Glomerular visceral epithelial cell (primary cell): Measurements from ENCODE around the gene NOC4L.

Experiments
- DNase-seq: peaks from one replicate; pipeline ENCODE4 v3.0.0-alpha.2; 2016; ENCODE audit errors: extremely low spot score

NOC4L gene

DNA sequence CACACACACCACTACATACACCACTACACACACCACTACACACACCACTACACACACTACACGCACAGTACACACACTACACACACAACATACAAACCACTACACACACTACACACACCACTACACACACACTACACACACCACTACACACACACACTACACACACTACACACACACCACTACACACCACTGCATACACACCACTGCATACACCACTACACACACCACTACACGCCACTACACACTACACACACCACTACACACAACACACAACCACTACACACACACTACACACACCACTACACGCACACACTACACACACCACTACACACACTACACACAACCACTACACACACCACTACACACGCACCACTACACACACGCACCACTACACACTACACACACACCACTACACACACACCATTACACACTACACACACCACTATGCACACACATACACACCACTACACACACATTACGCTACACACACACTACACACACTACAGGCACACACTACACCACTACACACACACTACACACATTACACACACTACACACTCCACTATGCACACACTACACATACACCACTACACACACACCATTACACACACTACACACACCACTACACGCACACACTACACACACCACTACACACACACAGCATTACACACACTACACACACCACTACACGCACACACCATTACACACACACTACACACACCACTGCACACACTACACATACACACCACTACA lies 12.5 kb downstream of the NOC4L start:
- DNase-seq: no peak

DNA sequence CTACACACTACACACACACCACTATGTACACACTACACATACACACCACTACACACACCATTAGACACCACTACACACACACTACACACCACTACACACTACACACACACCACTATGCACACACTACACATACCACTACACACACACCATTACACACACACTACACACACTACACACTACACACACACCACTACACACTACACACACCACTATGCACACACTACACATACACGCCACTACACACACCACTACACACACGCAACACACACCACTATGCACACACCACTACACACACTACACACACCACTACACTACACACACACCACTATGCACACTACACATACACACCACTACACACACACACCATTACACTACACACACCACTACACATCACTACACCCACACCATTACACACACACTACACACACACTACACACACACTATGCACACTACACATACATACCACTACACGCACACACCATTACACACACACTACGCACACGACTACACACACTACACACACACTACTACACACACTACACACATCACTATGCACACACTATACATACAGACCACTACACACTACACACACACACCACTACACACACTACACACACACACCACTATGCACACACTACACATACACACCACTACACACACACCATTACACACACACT lies 13.6 kb downstream of the NOC4L start:
- no peak for DNase-seq

DNA sequence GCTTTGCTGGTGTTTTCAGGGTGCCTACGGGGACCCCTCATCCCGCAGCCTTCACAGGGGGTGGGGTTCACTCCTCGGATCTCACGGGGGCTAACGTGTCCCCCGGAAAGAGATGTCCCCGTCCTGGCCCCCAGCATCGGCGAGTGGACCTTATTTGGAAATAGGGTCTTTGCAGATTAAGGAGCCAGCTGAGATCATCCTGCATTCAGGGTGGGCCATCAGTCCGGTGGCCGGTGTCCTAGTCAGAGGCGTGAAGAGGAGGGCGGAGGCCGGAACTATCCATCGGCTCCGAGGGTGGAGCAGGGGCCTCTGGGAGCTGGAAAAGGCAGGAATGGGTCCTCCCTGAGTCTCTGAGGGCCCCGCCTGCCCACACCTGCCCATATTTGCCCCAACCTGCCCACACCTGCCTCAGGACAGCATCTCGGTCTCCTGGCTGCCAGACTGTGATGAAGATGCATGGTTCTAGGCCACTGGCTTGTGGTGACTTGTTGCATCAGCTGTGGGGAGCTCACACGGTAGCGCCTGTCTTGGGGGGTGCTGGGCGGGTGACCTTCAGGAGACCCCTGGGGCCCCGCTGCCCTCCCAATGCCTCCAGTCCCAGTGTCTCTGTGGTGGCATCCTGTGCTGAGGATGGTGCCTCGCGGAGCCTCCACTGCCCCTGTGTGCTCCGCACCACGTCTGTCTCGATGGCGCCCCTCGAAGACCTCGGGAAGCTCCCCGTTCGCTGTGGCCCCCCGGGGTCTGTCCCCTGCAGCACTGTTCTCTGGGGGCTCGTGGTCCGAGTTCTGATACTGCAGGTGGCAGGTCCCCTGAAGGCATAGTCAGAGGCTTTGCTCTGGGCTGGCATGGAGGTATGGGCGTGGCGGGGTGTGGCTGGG lies 14.7 kb downstream of the NOC4L start:
- no peak for DNase-seq

DNA sequence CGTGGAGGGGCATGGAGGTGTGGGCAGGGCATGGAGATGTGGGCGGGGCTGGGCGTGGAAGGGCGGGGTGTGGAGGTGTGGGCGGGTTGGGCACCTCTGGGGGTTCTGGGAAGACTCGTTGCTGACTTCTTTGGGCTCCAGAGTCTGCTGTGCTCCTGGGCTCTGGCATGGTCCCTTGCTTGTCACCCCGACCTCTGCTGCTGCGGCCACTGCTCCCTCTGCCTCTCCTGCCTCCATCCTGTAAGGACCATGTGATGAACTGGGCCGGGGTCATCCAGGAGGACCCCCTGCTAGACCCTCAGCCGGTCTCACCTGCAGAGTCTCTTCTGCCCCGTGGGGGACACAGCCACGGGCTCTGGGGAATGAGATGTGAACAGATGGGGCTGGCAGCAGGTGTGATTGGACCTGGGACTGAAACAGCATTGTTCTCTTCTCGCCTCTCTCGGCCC lies 15.3 kb downstream of the NOC4L start:
- no peak for DNase-seq

DNA sequence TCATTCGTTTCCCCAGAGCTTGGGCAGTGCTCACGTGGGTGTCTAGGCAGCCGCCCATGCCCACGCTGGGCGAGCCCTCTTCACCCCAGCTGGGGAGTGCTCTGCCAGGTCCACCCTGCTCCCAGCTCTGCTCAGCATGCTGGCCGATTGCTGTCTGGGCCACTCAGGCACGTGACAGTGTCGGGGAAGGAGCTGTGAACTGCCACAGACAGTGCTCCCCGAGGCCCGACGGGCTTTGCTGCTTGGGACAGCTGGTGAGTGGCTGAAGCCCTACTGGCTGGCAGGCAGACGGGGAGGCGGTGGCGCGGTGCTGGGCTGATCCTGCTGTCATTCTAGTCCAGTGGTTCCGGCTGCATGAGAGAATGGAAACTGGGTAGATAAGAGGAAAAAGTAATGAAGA lies 15.8 kb downstream of the NOC4L start:
- no peak for DNase-seq

DNA sequence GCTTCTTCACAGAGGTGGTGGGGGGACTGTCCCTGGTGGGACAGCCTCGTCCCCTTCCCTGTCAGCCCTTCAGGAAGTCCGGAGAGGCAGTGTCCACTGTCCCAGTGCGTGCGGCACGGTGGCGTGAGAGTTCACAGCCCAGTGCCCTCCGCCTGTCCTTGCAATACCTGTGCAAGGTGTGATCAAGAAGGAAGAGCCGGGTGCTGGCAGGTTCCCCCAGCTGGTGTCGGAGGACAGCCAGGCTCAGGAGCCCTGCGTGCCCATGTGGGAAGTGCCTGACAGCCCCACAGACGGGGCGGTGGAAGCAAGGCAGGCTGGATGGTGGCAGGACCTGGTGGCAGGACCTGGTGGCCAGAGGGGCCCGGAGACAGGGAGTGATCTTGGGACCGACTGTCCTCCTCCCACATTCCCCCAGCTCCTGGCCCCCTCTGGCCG lies 16.4 kb downstream of the NOC4L start:
- no peak for DNase-seq

DNA sequence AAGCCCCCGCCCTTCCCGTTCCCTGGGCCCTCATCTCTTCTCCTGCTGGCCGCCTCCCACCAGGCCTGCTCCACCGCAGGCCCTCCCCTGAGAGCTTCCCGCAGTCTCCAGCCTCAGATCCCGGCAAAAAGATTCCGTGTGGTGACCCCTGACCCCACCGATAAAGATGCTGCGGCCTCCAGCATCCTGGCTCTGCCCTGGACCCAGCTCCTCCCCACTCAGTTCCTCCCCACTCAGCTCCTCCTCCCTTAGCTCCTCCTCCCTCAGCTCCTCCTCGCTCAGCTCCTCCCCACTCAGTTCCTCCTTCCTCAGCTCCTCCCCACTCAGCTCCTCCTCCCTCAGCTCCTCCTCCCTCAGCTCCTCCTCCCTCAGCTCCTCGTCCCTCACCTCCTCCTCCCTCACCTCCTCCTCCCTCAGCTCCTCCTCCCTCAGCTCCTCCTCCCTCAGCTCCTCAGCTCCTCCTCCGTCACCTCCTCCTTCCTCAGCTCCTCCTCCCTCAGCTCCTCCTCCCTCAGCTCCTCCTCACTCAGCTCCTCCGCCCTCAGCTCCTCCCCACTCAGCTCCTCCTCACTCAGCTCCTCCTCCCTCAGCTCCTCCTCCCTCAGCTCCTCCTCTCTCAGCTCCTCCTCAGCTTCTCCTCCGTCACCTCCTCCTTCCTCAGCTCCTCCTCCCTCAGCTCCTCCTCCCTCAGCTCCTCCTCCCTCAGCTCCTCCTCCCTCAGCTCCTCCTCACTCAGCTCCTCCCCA lies 17.0 kb downstream of the NOC4L start:
- no peak for DNase-seq

DNA sequence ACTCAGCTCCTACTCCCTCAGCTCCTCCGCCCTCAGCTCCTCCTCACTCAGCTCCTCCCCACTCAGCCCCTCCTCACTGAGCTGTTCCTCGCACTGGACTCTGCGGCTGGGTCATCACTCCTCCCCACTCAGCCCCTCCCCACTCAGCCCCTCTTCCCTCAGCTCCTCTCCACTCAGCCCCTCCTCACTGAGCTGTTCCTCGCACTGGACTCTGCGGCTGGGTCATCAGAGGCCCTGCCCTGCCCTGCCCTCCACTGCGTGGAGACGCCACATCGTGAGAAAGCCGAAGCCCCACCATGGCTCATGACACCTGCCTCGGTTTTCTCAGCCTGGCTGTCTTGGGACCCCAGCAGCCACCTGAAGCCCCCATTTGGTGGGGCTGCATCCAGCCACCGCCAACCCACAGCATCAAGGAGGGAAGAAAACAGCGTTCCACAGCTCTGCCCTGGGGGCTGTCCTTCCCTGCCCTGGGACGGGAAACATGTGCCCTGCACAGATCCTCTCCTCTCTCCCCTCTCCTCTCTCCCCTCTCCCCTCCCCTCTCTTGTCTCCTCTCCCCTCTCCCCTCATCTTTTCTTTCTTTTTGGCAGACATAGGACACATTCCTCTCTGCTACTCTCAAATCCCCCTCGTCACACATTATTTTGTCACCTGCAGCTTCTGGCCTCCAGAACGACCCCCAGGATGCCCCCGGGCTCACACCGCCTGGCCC lies 17.7 kb downstream of the NOC4L start:
- DNase-seq: no peak

DNA sequence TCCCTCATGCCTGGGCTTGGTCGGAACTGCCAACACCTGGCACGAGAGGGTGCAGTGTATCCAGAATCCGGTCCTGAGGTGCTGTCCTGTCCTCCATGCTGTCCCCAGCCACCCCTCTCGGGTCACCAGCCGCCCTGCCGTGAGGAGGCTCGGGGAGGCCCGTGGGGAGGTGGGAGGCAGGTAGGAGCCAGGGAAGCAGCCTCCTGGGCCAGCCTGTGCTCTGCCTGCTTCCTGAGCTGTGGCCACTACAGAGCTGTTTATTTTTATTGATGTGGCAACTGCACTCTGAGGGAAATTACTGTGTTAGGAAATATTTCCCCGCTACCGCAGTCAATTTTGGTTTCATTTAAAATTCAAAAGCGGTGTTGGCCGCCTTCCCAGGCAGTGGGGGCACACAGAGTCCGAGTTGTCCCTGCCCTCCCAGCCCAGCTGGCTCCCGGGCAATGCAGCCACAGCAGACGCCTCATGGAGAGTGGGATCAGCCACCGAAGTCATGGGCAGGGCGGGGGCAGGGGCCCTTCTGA lies 18.3 kb downstream of the NOC4L start:
- DNase-seq: peak; percentile 17

DNA sequence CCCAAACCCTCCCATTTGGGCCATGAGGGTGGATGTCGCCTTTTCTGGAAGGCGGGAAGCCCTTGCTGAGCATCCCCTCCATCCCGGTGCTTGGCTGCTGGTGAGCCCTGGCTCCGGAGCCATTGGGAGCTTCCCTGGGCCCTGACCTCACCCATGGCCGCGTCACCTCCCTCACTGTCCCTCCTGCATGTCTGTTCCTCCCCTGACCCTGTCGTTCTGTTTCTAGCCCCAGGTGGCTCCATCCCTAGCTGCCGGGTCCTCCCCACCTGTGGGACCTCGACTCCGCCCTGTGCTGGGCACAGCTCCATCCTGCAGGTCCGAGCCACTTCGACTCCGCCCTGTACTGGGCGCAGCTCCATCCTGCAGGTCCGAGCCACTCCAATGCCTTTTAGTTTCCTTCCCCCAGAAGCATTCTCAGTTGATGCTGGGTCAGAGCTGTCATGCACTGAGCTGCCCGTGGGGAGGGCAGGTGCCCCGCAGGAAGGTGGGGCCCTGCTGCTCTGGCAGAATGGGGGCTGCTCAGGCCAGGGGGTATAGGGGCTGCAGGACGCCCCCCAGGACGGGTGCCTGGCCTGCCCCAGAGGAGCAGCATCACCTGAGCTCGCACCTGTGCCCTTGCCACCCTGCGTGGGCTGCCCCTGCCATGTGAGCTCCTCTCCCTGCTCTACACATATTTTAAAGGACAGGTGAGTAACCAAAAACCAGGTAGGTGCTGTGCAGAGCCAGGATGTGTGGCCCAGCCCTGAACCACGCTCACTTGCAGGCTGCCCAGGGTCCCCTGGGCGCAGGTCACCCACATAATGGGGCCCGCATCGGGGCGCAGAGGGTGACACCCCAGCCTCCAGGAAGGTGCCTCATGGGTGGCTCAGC lies 19.0 kb downstream of the NOC4L start:
- DNase-seq: no peak

DNA sequence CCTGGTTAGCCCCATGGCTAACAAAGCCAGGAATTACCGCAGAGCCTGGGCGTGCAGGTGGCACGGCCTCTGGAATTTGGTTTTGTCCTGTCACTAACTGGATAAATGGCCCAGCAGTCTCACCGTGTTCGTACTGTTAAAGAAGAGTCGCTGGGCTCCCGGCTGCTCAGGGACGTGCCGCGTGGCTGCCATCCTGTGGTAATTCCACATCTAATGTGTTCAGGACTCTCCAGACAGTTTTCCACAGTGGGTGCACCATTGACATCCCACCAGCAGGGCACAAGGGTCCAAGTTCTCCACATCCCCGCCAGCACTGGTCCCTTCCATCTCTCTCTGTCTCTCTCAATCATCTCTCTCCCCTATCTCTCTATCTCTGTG lies 19.6 kb downstream of the NOC4L start:
- no peak for DNase-seq

DNA sequence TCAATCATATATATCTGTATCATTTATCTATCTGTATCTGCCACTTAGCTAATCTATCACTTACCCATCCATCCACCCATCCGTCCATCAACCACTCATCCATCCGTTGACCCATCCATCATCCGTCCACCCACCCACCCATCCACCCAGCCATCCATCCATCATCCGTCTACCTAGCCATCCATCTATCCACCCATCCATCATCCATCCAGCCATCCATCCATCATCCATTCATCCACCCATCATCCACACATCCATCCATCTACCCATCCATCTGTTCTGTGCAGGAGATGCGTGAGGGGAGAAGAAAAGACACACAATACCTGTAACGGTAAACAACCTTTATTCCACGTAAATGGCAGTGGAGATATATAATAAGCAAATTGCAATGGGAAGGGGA lies 20.2 kb downstream of the NOC4L start:
- DNase-seq: no peak

DNA sequence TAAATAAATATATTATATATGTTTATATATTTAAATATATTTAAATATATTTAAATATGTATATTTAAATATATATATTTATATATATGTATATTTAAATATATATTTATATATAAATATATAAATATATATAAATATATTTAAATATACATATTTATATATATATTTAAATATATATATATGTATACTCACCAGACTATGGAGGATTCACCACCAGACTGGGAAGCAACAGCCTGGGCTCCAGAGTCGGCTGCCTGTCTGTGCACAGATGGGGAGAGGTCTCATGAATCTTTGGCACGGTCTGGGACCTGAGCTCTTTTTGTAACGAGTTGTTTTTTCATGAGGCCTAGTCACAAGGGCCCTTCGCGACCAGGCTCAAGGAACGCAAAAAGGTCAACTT lies 21.3 kb downstream of the NOC4L start:
- no peak for DNase-seq

DNA sequence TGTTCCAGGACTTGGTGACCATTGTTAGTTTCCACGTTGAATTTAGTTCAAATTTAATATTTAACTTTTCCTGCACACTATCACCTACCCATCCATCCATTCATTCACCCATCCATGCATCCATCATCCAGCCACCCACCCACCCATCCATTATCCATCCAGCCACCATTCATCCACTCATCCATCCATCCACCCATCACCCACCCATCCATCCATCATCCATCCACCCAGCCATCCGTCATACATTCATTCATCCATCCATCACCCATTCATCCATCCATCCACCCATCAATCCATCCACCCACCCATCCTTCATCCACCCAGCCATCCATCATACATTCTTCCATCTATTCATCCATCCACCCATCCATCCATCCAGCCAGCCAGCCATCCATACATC lies 21.8 kb downstream of the NOC4L start:
- no peak for DNase-seq

DNA sequence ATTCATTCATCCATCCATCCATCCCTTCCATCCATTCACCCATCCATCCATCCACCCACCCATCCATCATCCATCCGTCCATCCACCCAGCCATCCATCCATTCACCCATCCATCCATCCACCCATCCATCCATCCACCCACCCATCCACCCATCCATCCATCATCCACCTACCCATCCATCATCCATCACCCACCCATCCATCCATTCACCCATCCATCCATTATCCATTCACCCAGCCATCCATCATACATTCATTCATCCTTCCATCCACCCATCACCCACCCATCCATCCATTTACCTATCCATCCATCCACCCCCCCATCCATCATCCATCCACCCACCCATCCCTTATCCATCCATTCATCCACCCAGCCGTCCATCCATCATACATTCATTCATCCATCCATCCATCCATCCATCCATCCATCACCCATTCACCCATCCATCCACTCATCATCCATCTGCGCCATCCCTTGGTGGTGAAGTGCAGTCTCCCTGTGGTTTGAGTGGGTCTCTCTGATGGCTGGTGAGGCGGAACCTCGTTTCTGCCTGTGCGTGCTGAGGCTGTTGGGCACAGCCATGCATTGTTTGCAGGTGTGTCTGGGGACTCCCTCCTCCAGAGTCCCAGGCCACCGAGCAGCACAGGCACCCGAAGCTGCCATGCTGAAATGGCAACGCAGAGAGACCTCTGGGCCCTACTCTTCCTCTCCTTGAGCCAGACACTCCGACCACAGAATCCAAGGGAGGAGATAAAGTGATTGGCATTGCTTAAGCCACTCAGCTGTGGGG lies 22.7 kb downstream of the NOC4L start:
- DNase-seq: no peak

DNA sequence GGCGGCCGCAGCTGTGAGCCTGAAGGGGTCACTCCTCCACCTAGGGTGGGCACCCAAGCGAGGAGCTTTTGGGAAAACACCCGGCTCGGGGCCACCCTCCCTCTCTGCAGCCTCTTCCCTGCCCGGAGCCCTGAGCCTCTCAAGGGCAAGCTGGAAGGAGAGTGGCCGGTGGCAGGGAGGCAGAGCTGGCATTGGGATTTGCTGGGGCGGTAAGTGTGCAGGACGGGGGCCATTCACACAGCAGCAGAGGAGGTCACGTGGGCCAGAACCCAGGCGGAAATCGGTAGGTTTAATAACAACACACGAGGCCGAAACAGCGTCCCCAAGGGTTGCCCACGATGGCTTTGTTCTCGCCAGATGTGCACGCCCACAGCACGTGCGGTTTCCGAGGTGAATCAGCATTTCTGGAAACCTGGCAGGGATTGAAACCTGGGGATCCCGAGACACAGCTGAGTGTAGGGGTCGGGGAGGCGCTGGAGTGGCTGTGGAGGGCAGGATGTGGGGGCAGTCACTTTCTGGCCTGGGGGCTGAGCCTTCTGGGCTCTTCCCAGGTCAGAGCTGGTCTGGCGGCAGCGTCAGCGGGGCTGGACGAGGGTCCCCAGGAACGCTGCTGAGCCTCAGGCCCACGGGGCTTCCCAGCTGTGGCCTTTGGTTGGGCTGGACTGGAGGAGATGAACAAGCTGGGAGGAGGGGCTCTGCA lies 23.5 kb downstream of the NOC4L start:
- no peak for DNase-seq

DNA sequence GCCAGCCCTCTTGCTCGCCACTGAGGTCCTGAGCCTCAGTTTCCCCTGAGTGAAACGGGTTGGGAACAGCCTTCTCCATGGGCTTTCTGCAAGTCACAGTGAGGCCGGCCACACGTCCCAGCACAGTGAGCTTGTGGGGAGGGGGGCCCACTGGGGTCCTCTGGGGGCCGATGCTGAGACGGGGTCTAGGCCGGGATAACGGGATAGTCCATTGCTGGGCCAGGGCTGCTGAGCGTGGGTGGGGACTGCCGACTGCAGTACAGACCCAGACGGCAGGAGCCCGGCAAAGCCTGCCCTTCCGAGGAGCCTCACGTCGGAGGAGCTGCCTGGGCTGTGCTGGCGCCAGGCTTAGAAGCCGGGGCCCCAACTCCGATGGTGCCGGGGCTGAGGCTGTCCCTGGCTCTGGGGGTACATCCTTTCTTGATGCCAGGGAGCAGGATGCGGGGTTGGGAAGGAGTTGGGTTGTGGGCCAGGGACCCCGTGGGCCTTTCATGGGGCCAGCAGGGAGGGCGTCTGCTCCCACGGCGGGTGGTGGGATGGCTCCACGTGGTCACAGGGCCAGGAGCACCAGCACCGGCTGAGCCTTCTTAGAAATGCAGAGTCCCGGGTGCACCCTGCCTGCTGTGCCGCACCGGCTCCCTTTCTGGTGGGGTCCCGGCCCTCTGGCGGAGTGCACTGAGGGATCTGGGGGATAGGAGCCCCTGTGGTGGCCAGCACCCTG lies 24.2 kb downstream of the NOC4L start:
- DNase-seq: no peak

DNA sequence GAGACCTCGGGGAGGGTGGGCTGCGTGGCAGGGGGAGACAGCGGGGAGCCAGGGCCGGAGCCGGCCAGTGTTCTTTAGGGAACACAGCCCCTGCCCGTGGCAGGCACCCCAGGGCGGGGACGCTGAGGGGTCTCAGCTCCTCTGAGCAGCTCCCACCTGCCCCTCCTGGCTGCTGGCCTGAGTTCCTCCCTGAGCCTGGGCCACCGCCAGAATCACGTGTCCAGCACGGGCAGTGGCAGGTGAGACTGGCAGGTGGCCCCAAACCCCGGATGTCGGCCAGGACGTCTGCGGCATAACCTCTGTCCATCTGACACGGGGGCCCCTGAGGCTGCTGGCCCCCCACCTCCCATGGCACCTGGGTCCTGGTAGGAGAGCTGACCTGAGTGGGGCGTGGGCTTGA lies 25.1 kb downstream of the NOC4L start:
- DNase-seq: no peak
